Body of pancreas (tissue), 4 donors: Measurements from ENCODE around the gene PGA4.

ENCODE experiments used
- POLR2A ChIP-seq, 3 donors: fragments of 450-650 bp; IDR thresholded peaks; one replicate each; pipeline ENCODE4 v1.6.1; 2016; ENCODE audit warnings: antibody characterized with exemption in 3 of 3, mild to moderate bottlenecking in 2 of 3
- TF ChIP-seq, protein P1 (sequence below), 7 experiments: fragments of 450-650 bp in 4 of 7; fragments of 200-600 bp in 3 of 7; sonication (generic) in 3 of 7; IDR thresholded peaks; one replicate each; pipeline ENCODE4 v1.5.1; 2016 to 2019; ENCODE audit warnings: antibody characterized with exemption in 7 of 7

DNA sequence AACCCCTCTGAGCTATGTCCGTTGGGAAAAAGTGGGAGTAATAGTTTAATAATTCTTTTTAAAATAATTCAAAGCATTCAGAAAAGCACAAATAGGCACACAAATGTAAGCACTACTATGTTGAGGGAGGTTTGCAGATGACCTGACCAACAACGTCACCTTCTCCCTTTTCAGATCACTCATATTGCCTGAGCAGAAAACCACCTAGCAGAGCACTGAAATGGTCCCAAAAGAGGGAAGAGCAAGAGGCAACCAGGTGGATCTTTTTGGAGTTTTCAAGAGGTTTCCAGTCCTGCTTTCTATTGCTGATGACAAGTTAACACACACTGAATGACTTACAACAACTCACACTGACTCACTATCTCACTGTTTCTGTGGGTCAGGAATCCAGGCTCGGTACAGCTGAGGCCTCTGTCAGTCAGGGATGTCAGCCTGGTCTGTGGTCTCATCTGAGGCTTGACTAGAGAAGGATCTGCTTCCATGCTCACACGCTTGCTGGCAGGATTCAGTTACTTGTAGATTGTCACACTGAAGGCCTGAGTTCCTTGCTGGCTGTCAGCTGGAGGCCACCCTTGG is 23.1 kb upstream of the PGA4 start:
- TF ChIP-seq, protein P1, sequence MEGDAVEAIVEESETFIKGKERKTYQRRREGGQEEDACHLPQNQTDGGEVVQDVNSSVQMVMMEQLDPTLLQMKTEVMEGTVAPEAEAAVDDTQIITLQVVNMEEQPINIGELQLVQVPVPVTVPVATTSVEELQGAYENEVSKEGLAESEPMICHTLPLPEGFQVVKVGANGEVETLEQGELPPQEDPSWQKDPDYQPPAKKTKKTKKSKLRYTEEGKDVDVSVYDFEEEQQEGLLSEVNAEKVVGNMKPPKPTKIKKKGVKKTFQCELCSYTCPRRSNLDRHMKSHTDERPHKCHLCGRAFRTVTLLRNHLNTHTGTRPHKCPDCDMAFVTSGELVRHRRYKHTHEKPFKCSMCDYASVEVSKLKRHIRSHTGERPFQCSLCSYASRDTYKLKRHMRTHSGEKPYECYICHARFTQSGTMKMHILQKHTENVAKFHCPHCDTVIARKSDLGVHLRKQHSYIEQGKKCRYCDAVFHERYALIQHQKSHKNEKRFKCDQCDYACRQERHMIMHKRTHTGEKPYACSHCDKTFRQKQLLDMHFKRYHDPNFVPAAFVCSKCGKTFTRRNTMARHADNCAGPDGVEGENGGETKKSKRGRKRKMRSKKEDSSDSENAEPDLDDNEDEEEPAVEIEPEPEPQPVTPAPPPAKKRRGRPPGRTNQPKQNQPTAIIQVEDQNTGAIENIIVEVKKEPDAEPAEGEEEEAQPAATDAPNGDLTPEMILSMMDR (IDR thresholded peaks at IDR 0.05): no peak
- no peak for TF ChIP-seq POLR2A (IDR thresholded peaks at IDR 0.05)
